DMS79 (cell line): ENCODE data around the gene MPST.

ENCODE experiments used
- DNase-seq: peaks from one replicate; lab custom pipeline; 2025; lab: John Stamatoyannopoulos, UW

The MPST gene

GRCh38 chr22:37022483-37023337, 3.2 kb downstream of the MPST start:
- no peak for DNase-seq

GRCh38 chr22:37023743-37024338, 4.3 kb downstream of the MPST start:
- no peak for DNase-seq

- DNase-seq, result no peak
These were observed 5.0 kb downstream of the MPST start for GRCh38 chr22:37024339-37025157.

- no peak for DNase-seq
These were observed 6.0 kb downstream of the MPST start for GRCh38 chr22:37025500-37026070.

GRCh38 chr22:37026325-37026724, 6.8 kb downstream of the MPST start:
- no peak for DNase-seq

- no peak for DNase-seq
These were observed 8.0 kb downstream of the MPST start for GRCh38 chr22:37027556-37027955.

GRCh38 chr22:37028692-37029674, 9.4 kb downstream of the MPST start:
- no peak for DNase-seq

GRCh38 chr22:37030560-37031281, 11.2 kb downstream of the MPST start:
- no peak for DNase-seq

GRCh38 chr22:37032134-37032534, 12.6 kb downstream of the MPST start:
- no peak for DNase-seq

GRCh38 chr22:37032535-37033460, 13.3 kb downstream of the MPST start:
- DNase-seq, result no peak

- DNase-seq, result no peak
These were observed 14.3 kb downstream of the MPST start for GRCh38 chr22:37033605-37034430.

- no peak for DNase-seq
These were observed 17.3 kb downstream of the MPST start for GRCh38 chr22:37036655-37037377.

GRCh38 chr22:37037669-37038068, 18.1 kb downstream of the MPST start:
- no peak for DNase-seq

- DNase-seq, result no peak
These were observed 19.9 kb downstream of the MPST start for GRCh38 chr22:37039466-37039865.

- no peak for DNase-seq
These were observed 23.8 kb downstream of the MPST start for GRCh38 chr22:37043209-37043827.

GRCh38 chr22:37043828-37044538, 24.4 kb downstream of the MPST start:
- DNase-seq, result no peak
